SK-N-MC (cell line): Measurements from ENCODE around the gene PRAME.
"Not testable (repeated sequence)": the region's sequence is repeated elsewhere in the genome, so short reads cannot be mapped to it uniquely, and the experiment has no call there.

Experiments
- DNase-seq: peaks from one replicate; pipeline ENCODE4 v3.0.0-alpha.2; 2011; ENCODE audit warnings: low read depth, low spot score
- H3K27ac ChIP-seq: fragments of 200-600 bp; sonication (generic); 2 replicates; pipeline ENCODE4 v1.5.1; 2016; ENCODE audit warnings: mixed run types
- H3K36me3 ChIP-seq: fragments of 200-600 bp; sonication (generic); 2 replicates; pipeline ENCODE4 v1.6.1; 2017; ENCODE audit warnings: antibody characterized with exemption, low read length, mixed read lengths; ENCODE audit not compliant: insufficient read depth
- H3K4me3 ChIP-seq: fragments of 200-600 bp; sonication (generic); 2 replicates; pipeline ENCODE4 v1.5.1; 2016
- H3K9ac ChIP-seq: fragments of 200-600 bp; sonication (generic); 2 replicates; pipeline ENCODE4 v1.8.0; 2017; ENCODE audit warnings: mixed run types, mixed read lengths; ENCODE audit not compliant: insufficient read length
- H3K9me3 ChIP-seq: fragments of 200-600 bp; sonication (generic); 2 replicates; pipeline ENCODE4 v1.6.1; 2017; ENCODE audit warnings: low read depth, mild to moderate bottlenecking, antibody characterized with exemption, low read length, moderate library complexity, mixed read lengths
- EZH2 ChIP-seq: fragments of 200-600 bp; sonication (generic); IDR thresholded peaks from one replicate; pipeline ENCODE4 v1.6.1; 2017; ENCODE audit warnings: antibody characterized with exemption
- FOXP2 ChIP-seq: optimal IDR thresholded peaks from 2 replicates; pipeline ENCODE3; 2011; ENCODE audit warnings: mild to moderate bottlenecking, moderate library complexity; ENCODE audit not compliant: insufficient read depth; ENCODE audit errors: extremely low read length, control extremely low read depth
- POLR2AphosphoS5 ChIP-seq: IDR thresholded peaks from 2 replicates; pipeline ENCODE4 v1.6.1; 2012; ENCODE audit warnings: mild to moderate bottlenecking, low read depth, low read length, borderline replicate concordance

Gene PRAME

DNA sequence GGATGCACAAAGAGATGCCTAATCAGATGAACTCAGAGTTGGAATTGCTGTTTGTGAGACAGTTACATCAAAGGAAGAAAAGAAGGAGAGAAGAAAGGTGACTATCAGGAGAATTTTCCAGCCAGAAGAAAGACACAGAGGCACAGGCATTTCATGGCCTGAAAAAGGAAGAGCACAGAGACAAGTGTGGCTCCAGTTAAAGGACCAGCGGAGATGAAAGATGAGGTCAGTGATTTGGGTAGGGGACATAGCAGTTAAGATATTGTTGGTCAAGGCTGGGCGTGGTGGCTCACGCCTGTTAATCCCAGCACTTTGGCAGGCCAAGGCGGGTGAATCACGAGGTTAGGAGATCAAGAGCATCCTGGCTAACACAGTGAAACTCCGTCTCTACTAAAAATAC lies 35.6 kb downstream of the PRAME start:
- no peak overlapping the region for H3K9ac ChIP-seq
- TF ChIP-seq POLR2AphosphoS5, result no peak
- no peak for TF ChIP-seq FOXP2
- TF ChIP-seq EZH2, result no peak
- no peaks in the 10 kb centered on the region for H3K36me3 ChIP-seq
- no peak for DNase-seq
- H3K4me3 ChIP-seq, result no peak overlapping the region
- H3K27ac ChIP-seq, result no peak overlapping the region
- no peaks in the 10 kb centered on the region for H3K9me3 ChIP-seq

DNA sequence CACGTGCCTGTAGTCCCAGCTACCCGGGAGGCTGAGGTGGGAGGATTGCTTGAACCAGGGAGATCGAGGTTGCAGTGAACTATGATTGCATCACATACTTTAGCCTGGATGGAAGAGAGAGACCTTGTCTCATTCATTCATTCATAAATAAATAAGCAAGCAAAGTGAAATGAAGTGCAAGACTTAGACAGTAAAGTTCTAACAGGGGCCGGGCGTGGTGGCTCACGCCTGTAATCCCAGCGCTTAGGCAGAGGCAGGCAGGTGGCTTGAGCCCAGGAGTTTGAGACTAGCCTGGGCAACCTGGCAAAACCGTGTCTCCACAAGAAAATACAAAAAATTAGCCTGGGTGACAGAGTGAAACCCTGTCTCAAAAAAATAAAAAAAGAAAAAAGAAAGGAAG lies 37.4 kb downstream of the PRAME start:
- Histone ChIP-seq H3K9me3 (no peaks in the 10 kb centered on the region), H3K27ac (no peak overlapping the region), H3K9ac (no peak overlapping the region), H3K4me3 (no peak overlapping the region), H3K36me3 (no peaks in the 10 kb centered on the region)
- TF ChIP-seq POLR2AphosphoS5 (no peak), EZH2 (no peak), FOXP2 (no peak)
- no peak for DNase-seq

- no peak for TF ChIP-seq FOXP2
- TF ChIP-seq EZH2, result no peak
- TF ChIP-seq POLR2AphosphoS5, result no peak
These were observed 38.1 kb downstream of the PRAME start for GRCh38 chr22:22520667-22521602.

DNA sequence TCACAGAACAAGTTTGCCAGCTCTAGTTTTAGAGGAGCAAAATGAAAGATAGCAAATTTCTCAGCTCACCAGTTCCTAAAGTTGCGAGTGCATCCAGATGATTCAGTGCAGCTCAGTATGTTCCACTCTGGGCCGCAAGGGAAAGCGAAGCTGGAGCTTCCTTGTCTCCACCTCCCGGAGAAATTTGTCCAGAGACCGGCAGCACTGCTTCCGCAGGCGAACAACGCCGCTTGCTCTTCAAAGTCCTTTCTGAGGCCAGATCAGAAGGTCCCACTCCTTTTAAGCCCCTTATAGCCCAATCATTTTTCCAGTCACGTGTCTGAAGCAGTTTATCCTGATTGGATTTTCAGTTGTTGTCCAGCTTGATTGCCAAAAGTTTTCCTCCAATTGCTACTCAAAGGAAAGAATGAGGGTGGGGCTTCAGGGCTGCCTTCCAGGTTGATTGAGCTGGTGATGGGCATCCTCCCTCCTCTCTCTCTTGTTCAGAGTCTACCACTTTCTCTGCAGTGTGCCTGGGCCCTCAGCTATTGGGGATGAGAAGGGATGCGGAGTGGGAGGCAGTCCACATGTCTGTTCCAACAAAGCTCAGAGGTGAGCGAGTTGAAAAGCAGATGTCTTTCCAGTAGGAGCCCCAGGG lies 38.9 kb downstream of the PRAME start, which contains the start of gene ZNF280A:
Gene ZNF280A (minus strand): TSS at position 251 of the 637 bp plus-strand sequence. CDS start 4,640 bp downstream, outside the sequence.
- Histone ChIP-seq H3K27ac (no peak within 1 kb of the TSS), H3K4me3 (no peak within 1 kb of the TSS), H3K36me3 (no peaks in the 10 kb centered on the region), H3K9ac (no peak within 1 kb of the TSS), H3K9me3 (no peaks in the 10 kb centered on the region)
- TF ChIP-seq POLR2AphosphoS5 (no peak), EZH2 (no peak), FOXP2 (no peak)
- no peak for DNase-seq

More at GRCh38 chr22:22520667-22521602, 38.1 kb downstream of the PRAME start:
- no peak overlapping the region for H3K4me3 ChIP-seq
- no peaks in the 10 kb centered on the region for H3K9me3 ChIP-seq
- no peak overlapping the region for H3K9ac ChIP-seq
- DNase-seq, result no peak
- H3K27ac ChIP-seq, result no peak overlapping the region
- H3K36me3 ChIP-seq, result no peaks in the 10 kb centered on the region

DNA sequence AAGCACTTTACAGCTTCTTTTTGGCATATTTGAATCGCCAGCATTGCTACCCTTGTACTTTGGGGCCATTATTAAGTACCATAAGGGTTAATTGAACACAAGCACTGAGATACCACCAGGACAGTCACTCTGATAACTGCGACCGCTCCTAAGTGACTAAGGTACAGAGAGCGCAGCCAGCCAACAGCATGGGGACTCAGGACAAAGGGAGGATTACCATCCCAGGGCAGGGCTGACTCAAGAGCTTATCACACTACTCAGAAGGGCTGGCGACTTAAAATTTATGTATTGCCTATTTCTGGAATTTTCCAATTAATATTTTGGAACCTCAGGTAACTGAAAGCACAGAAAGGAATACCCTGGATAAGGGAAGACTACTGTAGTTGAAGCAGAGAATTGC lies 39.5 kb downstream of the PRAME start:
- H3K9me3 ChIP-seq, result no peaks in the 10 kb centered on the region
- TF ChIP-seq POLR2AphosphoS5 (no peak), FOXP2 (no peak), EZH2 (no peak)
- DNase-seq, result no peak
- H3K27ac ChIP-seq, result no peak overlapping the region
- no peak overlapping the region for H3K4me3 ChIP-seq
- H3K36me3 ChIP-seq, result no peaks in the 10 kb centered on the region
- no peak overlapping the region for H3K9ac ChIP-seq

GRCh38 chr22:22516992-22517391 lies 42.1 kb downstream of the PRAME start:
- no peak overlapping the region for H3K9ac ChIP-seq
- no peak for DNase-seq
- H3K4me3 ChIP-seq, result no peak overlapping the region
- no peak overlapping the region for H3K27ac ChIP-seq
- no peaks in the 10 kb centered on the region for H3K36me3 ChIP-seq
- no peak for TF ChIP-seq FOXP2
- no peak for TF ChIP-seq EZH2
- TF ChIP-seq POLR2AphosphoS5, result no peak
- H3K9me3 ChIP-seq, result no peaks in the 10 kb centered on the region

- H3K9ac ChIP-seq, result no peak overlapping the region
- H3K36me3 ChIP-seq, result no peaks in the 10 kb centered on the region
- no peak overlapping the region for H3K4me3 ChIP-seq
- no peaks in the 10 kb centered on the region for H3K9me3 ChIP-seq
- no peak overlapping the region for H3K27ac ChIP-seq
- no peak for TF ChIP-seq FOXP2
- no peak for TF ChIP-seq EZH2
- no peak for TF ChIP-seq POLR2AphosphoS5
- DNase-seq, result no peak
These were observed 43.2 kb downstream of the PRAME start for GRCh38 chr22:22515890-22516289.

- not testable (repeated sequence) for H3K9me3 ChIP-seq
These were observed 44.6 kb downstream of the PRAME start for GRCh38 chr22:22514431-22514830.

GRCh38 chr22:22513619-22514018 lies 45.4 kb downstream of the PRAME start:
- no peak overlapping the region for H3K4me3 ChIP-seq
- H3K27ac ChIP-seq, result no peak overlapping the region
- no peaks in the 10 kb centered on the region for H3K36me3 ChIP-seq
- no peaks in the 10 kb centered on the region for H3K9me3 ChIP-seq
- H3K9ac ChIP-seq, result no peak overlapping the region
- TF ChIP-seq EZH2, result no peak
- TF ChIP-seq POLR2AphosphoS5, result no peak
- TF ChIP-seq FOXP2, result no peak
- no peak for DNase-seq

More at GRCh38 chr22:22514431-22514830, 44.6 kb downstream of the PRAME start:
- not testable (repeated sequence) for H3K27ac ChIP-seq, H3K36me3 ChIP-seq, H3K4me3 ChIP-seq, DNase-seq, H3K9ac ChIP-seq
